A673 (cell line): Measurements from ENCODE around the gene REEP6.

ENCODE experiments used
- CTCF ChIP-seq: fragments of 300-800, 200-600 bp; sonication (generic); conservative IDR thresholded peaks from 2 replicates; pipeline ENCODE4 v1.5.1; 2017; ENCODE audit warnings: low read depth, mild to moderate bottlenecking, antibody characterized with exemption, low read length, moderate library complexity, mixed read lengths
- EZH2 ChIP-seq: fragments of 200-600 bp; sonication (generic); IDR thresholded peaks from 2 replicates; pipeline ENCODE4 v1.6.1; 2017; ENCODE audit warnings: borderline replicate concordance, low read depth, mild to moderate bottlenecking, mixed read lengths, antibody characterized with exemption, low read length; ENCODE audit not compliant: poor library complexity, severe bottlenecking

GRCh38 chr19:1521636-1522035, 30.7 kb downstream of the REEP6 start:
- TF ChIP-seq CTCF (no peak), EZH2 (no peak)
